HG02588 (cell line): Measurements from ENCODE around the gene MEP1B.

ENCODE experiments used
- ATAC-seq: cut with Tn5 transposase; IDR thresholded peaks from one replicate; pipeline ENCODE4 v1.9.1; 2021; ENCODE audit warnings: mild to moderate bottlenecking, moderate library complexity; ENCODE audit not compliant: unreplicated experiment

Gene MEP1B

GRCh38 chr18:32262092-32262491 lies 72.3 kb downstream of the MEP1B start:
- no peak for ATAC-seq

- ATAC-seq = no peak
These were observed 74.6 kb downstream of the MEP1B start for GRCh38 chr18:32264401-32264800.

GRCh38 chr18:32267463-32267862 lies 77.6 kb downstream of the MEP1B start:
- ATAC-seq = no peak
